GM18858 (cell line): Measurements from ENCODE around the gene FCER1G.
"Not testable (repeated sequence)": the region's sequence is repeated elsewhere in the genome, so short reads cannot be mapped to it uniquely, and the experiment has no call there.

Source experiments
- ATAC-seq: cut with Tn5 transposase; IDR thresholded peaks from one replicate; pipeline ENCODE4 v1.9.1; 2021; ENCODE audit not compliant: unreplicated experiment

The FCER1G gene

GRCh38 chr1:161228032-161228431, 12.9 kb downstream of the FCER1G start:
- ATAC-seq = no peak

- ATAC-seq = no peak
Measured at GRCh38 chr1:161229896-161230295, 14.8 kb downstream of the FCER1G start.

- ATAC-seq = no peak
Measured at GRCh38 chr1:161230762-161231161, 15.7 kb downstream of the FCER1G start.

- no peak for ATAC-seq
Measured at GRCh38 chr1:161233102-161233501, 18.0 kb downstream of the FCER1G start.

- no peak for ATAC-seq
Measured at GRCh38 chr1:161235957-161236775, 21.1 kb downstream of the FCER1G start.

- ATAC-seq = no peak
Measured at GRCh38 chr1:161238039-161238473, 23.0 kb downstream of the FCER1G start, which contains the start of gene NR1I3. NR1I3 (minus strand) TSS chr1:161238203; CDS start chr1:161236565, 1,638 bp downstream.

- ATAC-seq = no peak
Measured at GRCh38 chr1:161241682-161242081, 26.6 kb downstream of the FCER1G start.

- ATAC-seq = no peak
Measured at GRCh38 chr1:161242313-161242712, 27.2 kb downstream of the FCER1G start.

GRCh38 chr1:161244888-161245287, 29.8 kb downstream of the FCER1G start:
- no peak for ATAC-seq

- ATAC-seq = not testable (repeated sequence)
Measured at GRCh38 chr1:161250100-161250499, 35.0 kb downstream of the FCER1G start.

- ATAC-seq = no peak
Measured at GRCh38 chr1:161250829-161251228, 35.7 kb downstream of the FCER1G start.

- ATAC-seq = no peak
Measured at GRCh38 chr1:161251579-161251978, 36.5 kb downstream of the FCER1G start.

- ATAC-seq = not testable (repeated sequence)
Measured at GRCh38 chr1:161255302-161255701, 40.2 kb downstream of the FCER1G start.

GRCh38 chr1:161255955-161256520, 40.9 kb downstream of the FCER1G start:
- ATAC-seq = not testable (repeated sequence)

- not testable (repeated sequence) for ATAC-seq
Measured at GRCh38 chr1:161257109-161257508, 42.0 kb downstream of the FCER1G start.

- ATAC-seq = no peak
Measured at GRCh38 chr1:161258439-161259344, 43.6 kb downstream of the FCER1G start, which contains the start of gene PCP4L1. PCP4L1 (plus strand) TSS chr1:161258745; CDS start chr1:161258975, 230 bp downstream.

GRCh38 chr1:161259345-161259702, 44.2 kb downstream of the FCER1G start:
- no peak for ATAC-seq

- ATAC-seq = no peak
Measured at GRCh38 chr1:161259765-161260164, 44.7 kb downstream of the FCER1G start.

GRCh38 chr1:161260376-161261260, 45.5 kb downstream of the FCER1G start:
- ATAC-seq = no peak
